NOMO-1 treated with dmso at 0.1 percent for 144 hours (cell line): ENCODE measurements around the gene DSTYK.
"Not testable (repeated sequence)": the region's sequence is repeated elsewhere in the genome, so short reads cannot be mapped to it uniquely, and the experiment has no call there.

Source experiments
- DNase-seq: peaks from one replicate; lab custom pipeline; 2025; ENCODE audit not compliant: unreplicated experiment; lab: John Stamatoyannopoulos, UW

Gene DSTYK

GRCh38 chr1:205240569-205240968, 29.1 kb upstream of the DSTYK start:
- no peak for DNase-seq

DNA sequence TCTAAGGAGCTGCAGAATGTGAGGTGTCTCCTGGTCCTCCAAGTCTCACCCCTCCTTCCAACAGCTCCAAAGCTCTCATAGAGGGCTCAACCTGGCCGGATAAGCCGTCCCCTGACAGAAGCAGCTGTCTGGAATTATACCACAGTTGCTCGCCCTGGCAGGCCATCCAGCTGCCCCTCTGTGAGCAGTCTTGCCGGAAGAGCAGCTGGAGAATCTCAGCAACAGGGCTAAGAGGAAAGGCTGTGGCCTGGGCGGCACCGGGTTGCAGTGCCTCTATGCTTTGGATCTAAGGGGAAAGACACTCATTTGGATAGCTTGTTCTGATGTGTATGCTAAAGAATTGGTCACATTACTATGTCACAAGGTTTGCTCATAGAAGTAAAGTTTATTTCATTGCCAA, 28.6 kb upstream of the DSTYK start:
- no peak for DNase-seq

- DNase-seq, result no peak
Measured at GRCh38 chr1:205239078-205239477, 27.6 kb upstream of the DSTYK start.

DNA sequence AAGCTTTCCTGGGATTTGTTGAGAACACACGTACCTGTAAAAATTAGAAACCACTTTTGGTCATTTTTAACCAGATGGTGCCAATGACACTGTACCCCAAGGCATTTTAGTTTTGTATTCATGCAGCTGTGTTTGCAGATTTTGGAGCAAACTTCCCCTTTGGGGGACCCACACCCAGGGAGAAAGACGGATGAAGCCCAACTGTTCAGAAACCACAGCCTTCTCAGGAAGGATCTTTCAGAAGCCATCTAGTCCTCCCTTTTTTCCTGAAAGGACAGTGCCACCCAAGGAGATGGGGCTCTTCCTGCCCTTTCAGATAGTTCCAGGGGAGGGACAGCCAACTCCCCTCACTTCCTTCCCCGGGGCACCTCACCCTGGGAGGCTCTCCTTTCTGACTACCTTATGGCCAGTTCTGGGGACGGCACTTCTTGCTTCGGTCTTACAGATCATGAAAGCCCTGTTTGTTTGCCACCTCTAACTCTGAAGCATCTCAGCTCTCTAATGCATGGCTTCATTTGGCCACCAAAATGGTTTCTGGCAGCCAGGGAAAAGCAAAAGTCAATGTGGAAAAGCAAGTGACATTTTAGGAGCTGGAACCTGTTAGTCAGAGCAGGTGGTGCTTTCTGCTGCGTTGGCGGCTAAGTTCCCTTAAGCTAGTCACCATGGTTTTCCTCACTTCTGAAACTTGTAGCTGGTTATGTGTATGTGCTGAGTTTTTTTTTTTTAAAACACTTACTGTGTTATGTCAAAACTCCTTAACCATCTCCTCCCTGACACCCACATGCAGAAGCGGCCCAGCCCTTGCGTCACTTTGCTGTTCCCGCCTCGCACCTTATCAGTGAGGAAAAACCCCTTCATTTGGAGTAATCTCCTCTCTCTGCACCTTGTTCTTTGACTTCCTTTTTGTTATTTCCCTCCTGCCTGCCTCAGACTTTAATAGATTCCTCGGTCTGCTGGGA, 26.3 kb upstream of the DSTYK start:
- DNase-seq, result no peak

DNA sequence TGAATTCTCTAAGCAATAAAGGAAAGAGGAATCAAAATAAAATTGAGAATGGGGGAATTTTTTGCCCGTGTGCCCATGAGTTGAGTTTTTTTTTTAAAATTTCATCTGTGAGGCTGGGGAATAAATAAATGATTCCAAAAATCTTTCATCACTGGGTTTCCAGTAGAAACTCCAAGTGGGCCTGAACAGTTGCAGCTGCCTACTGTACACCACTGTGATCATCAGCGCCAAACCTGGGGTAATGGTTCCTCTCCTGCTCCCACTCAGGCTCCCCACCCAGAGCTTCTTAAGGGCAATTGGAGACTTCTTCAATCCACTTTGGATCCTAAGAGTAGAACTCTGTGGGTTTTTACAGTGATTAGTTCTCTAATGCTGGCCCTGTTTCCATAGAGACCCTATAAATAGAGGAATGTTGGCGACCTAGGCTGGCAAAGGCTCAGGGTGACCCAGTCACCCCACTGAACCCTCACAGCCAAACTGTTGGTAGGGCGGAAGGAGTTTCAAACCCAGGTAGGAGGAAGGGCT, 25.5 kb upstream of the DSTYK start:
- no peak for DNase-seq

GRCh38 chr1:205236526-205236925, 25.0 kb upstream of the DSTYK start:
- no peak for DNase-seq

DNA sequence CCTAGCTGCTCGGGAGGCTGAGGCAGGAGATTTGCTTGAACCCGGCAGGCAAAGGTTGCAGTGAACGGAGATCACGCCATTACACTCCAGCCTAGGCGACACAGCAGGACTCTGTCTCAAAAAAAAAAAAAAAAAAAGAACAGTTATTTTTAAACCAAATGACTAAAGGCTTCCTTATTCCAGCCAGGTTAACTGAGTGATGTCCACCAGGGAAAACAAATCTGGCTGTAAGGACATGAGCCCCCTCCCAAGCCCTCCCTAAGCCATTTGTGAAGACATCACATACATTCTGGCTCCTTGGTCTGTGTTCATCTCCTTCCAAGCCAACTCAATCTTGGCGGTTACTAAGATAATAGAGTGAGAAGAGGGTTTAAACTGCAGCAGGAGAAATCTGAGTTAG, 24.4 kb upstream of the DSTYK start:
- DNase-seq, result no peak

GRCh38 chr1:205233986-205234385, 22.5 kb upstream of the DSTYK start:
- not testable (repeated sequence) for DNase-seq

DNA sequence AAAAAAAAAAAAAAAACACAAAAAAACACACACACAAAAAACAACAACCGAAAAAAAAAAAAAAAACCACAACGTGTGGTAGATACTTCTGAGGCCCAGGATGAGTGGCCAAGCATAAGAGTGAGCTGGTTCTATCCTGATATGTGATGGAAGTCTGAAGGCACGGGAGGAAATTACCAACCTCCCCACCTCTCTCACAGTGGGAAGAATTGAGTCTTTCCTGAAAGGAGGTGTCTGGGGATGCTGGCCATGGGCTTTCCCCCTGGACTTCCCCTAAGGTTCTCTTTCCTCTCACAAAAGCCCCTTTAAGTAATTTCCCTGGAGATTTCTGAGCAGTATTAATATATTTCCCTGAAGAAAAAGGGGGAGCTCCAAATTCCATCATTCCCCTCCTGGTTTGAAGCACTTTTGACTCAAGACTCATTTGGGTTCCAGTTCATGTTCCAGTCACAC, 21.5 kb upstream of the DSTYK start:
- DNase-seq, result no peak

DNA sequence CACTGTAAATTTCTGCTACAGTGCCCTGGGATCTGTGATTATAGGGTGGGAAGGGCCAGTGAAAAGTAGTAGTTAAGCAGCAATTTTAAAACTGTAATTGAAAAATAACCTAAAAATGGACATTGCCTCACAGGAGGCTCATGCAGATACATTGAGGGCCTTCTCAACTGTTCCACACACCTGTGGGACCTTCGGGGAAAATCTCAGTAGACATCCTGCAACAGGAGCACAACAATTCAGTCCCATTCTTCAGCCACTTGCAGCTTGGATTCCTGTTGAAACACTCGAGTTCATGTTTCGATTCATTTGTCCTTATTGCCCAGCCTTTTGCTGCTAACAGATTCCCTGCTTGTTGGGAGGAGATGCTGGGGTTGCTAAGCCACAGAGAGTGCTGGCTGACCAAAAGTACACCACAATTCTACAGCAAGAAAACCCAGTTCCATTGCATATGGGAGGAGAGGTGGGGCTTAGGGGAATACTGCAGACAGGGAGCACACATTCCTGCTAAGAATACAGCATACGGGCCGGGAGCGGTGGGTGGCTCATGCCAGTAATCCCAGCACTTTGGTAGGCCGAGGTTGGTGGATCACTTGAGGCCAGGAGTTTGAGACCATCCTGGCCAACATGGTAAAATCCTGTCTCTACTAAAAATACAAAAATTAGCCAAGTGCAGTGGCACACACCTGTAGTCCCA, 20.8 kb upstream of the DSTYK start:
- DNase-seq, result no peak

GRCh38 chr1:205230982-205231381, 19.5 kb upstream of the DSTYK start:
- no peak for DNase-seq

DNA sequence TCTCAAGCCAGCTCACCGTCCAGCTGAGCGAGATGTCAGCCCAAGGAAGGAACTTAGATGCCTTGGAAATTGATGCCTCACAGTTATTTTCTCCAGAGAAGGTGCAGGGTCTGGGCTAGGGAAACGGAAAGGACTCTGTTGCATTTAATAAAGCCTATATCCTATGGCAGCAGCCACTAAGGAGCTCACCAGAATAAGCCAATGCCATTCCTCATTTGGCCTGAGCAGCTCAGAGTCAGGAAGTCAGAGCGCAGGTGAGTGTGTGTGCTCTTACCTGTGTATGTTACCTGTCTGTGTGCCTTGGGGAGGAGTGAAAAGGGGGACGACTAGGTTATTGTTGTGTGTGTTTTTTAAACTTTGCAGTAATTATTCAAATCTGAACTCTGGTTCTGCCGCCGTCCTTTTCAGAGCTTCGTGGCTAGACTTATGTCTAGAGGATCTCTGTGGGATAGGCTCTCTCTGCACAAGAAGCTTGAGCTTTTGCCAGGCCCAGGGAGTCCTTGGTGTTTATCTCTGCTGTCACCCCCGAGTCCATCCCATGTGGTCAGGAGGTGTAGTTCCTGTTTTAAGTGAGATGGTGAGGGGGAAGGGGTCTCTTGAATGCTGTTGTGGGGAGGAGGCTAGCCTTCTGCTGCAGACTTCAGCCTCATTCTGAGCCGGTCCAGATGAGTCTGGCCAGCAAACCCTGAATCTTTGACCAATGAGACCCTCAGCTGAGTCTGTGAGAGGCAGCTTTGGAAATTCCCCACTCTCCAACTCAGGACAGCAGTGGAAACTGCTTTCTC, 18.6 kb upstream of the DSTYK start:
- no peak for DNase-seq

DNA sequence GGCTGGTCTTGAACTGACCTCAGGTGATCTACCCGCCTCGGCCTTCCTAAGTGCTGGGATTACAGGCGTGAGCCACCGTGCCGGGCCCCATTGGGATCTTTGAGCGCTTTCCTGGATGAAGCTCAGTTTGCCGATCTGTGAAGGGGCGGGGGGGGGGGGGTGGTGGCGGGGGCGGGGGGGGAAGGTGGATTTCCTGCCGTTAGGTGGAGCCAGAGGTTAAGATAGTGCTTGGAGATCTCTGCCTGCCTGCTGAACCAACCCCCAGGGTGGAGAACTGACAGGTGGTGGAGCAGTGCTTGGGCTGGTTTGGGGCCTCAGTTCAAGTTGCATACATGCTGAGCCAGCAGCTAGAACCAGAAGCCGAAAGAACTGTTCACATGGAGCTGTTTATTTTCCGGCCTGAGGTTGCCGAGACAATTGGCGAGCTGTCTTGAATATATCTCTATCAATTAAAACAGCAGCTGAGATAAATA, 17.9 kb upstream of the DSTYK start:
- DNase-seq, result peak; percentile 3

- no peak for DNase-seq
Measured at GRCh38 chr1:205228093-205228521, 16.6 kb upstream of the DSTYK start.

DNA sequence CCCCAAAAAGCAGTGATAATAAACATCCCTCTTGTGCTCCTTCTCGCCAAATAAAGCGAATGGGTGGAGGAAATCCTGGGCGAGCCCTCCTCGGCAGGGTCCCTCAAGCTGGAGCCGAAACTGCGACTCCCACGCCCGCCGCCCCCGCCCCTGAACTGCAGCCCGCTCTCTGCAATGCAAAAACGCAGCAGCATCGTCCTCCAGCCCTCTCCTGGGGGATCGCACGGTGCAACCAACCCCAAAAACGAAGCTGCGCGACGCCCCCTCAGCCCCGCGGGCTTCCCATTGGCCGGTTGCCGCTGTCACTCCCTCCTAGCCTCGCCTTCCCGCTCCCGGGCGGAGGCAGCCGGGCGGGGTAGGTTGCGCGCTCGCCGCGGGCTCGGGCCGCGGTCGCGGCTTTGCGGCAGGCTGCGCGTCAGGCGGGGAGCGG, 16.1 kb upstream of the DSTYK start, which contains the start of gene TMCC2:
TMCC2 (plus strand) TSS at position 363 of the 430 bp plus-strand sequence. CDS start 619 bp downstream, outside the sequence.
- peak; percentile 75 for DNase-seq

- no peak for DNase-seq
Measured at GRCh38 chr1:205226868-205227583, 15.5 kb upstream of the DSTYK start.

GRCh38 chr1:205225901-205226765, 14.6 kb upstream of the DSTYK start:
- DNase-seq, result no peak

- DNase-seq, result no peak
Measured at GRCh38 chr1:205224736-205225135, 13.2 kb upstream of the DSTYK start.

- no peak for DNase-seq
Measured at GRCh38 chr1:205220421-205220820, 8.9 kb upstream of the DSTYK start.
